Activated T-cell treated with anti-CD3 and anti-CD28 coated beads, Interleukin-2, amount 50 U/mL, for 24 hours (primary cell): ENCODE measurements around the gene USP8.
"Not testable (repeated sequence)": the region's sequence is repeated elsewhere in the genome, so short reads cannot be mapped to it uniquely, and the experiment has no call there.

Experiments
- DNase-seq: peaks from one replicate; pipeline ENCODE4 v3.0.0-alpha.2; 2020
- H3K27ac Mint-ChIP-seq: 2 replicates; pipeline ENCODE4 v1.8.0; 2020; ENCODE audit warnings: mild to moderate bottlenecking, mixed read lengths
- H3K27me3 Mint-ChIP-seq: 2 replicates; pipeline ENCODE4 v1.8.0; 2020; ENCODE audit warnings: mixed read lengths
- H3K36me3 Mint-ChIP-seq: 2 replicates; pipeline ENCODE4 v1.8.0; 2020; ENCODE audit warnings: low read depth, mixed read lengths
- H3K4me1 Mint-ChIP-seq: 2 replicates; pipeline ENCODE4 v1.8.0; 2020; ENCODE audit warnings: low read depth, mixed read lengths
- H3K4me3 Mint-ChIP-seq: 2 replicates; pipeline ENCODE4 v1.8.0; 2020; ENCODE audit warnings: mild to moderate bottlenecking, moderate library complexity, mixed read lengths
- H3K9me3 Mint-ChIP-seq: 2 replicates; pipeline ENCODE4 v1.8.0; 2020; ENCODE audit warnings: mixed read lengths

USP8 gene

GRCh38 chr15:50425219-50425618 is 1.0 kb downstream of the USP8 start:
- no peaks in the 10 kb centered on the region for H3K9me3 Mint-ChIP-seq
- peak overlapping the region; percentile 93 for H3K4me3 Mint-ChIP-seq
- no peak for DNase-seq
- H3K4me1 Mint-ChIP-seq = peaks cover 44% of the 10 kb centered on the region
- H3K27me3 Mint-ChIP-seq = no peaks in the 10 kb centered on the region
- peak overlapping the region; percentile 97 for H3K27ac Mint-ChIP-seq
- peaks cover 37% of the 10 kb centered on the region for H3K36me3 Mint-ChIP-seq

- not testable (repeated sequence) for H3K27me3 Mint-ChIP-seq, H3K9me3 Mint-ChIP-seq, DNase-seq, H3K27ac Mint-ChIP-seq
- H3K36me3 Mint-ChIP-seq = peaks cover 37% of the 10 kb centered on the region
- peaks cover 47% of the 10 kb centered on the region for H3K4me1 Mint-ChIP-seq
- peak overlapping the region; percentile 93 for H3K4me3 Mint-ChIP-seq
Observed at GRCh38 chr15:50425678-50426246, 1.6 kb downstream of the USP8 start.

GRCh38 chr15:50426428-50426827 is 2.2 kb downstream of the USP8 start:
- Mint-ChIP-seq H3K36me3 (peaks cover 37% of the 10 kb centered on the region), H3K4me3 (peak overlapping the region; percentile 93), H3K4me1 (peaks cover 53% of the 10 kb centered on the region), H3K27me3 (no peaks in the 10 kb centered on the region), H3K9me3 (no peaks in the 10 kb centered on the region), H3K27ac (peak overlapping the region; percentile 7)
- no peak for DNase-seq

- Mint-ChIP-seq H3K9me3 (no peaks in the 10 kb centered on the region), H3K36me3 (peaks cover 55% of the 10 kb centered on the region), H3K27ac (no peak overlapping the region), H3K4me1 (peaks cover 63% of the 10 kb centered on the region), H3K27me3 (no peaks in the 10 kb centered on the region), H3K4me3 (no peak overlapping the region)
- DNase-seq = no peak
Observed at GRCh38 chr15:50431204-50431603, 7.0 kb downstream of the USP8 start.

GRCh38 chr15:50432230-50432629 is 8.0 kb downstream of the USP8 start:
- no peak for DNase-seq
- no peak overlapping the region for H3K27ac Mint-ChIP-seq
- no peaks in the 10 kb centered on the region for H3K9me3 Mint-ChIP-seq
- peaks cover 46% of the 10 kb centered on the region for H3K36me3 Mint-ChIP-seq
- no peak overlapping the region for H3K4me3 Mint-ChIP-seq
- no peaks in the 10 kb centered on the region for H3K27me3 Mint-ChIP-seq
- H3K4me1 Mint-ChIP-seq = peaks cover 57% of the 10 kb centered on the region

GRCh38 chr15:50435772-50436171 is 11.6 kb downstream of the USP8 start:
- Mint-ChIP-seq H3K4me1 (peaks cover 43% of the 10 kb centered on the region), H3K4me3 (no peak overlapping the region), H3K27me3 (no peaks in the 10 kb centered on the region), H3K36me3 (peaks cover 61% of the 10 kb centered on the region), H3K27ac (peak overlapping the region; percentile 31), H3K9me3 (no peaks in the 10 kb centered on the region)
- DNase-seq = no peak

GRCh38 chr15:50438251-50438650 is 14.0 kb downstream of the USP8 start:
- no peak for DNase-seq
- Mint-ChIP-seq H3K9me3 (no peaks in the 10 kb centered on the region), H3K36me3 (peaks cover 67% of the 10 kb centered on the region), H3K27me3 (no peaks in the 10 kb centered on the region), H3K4me1 (peaks cover 28% of the 10 kb centered on the region), H3K27ac (no peak overlapping the region), H3K4me3 (no peak overlapping the region)

GRCh38 chr15:50440932-50441331 is 16.7 kb downstream of the USP8 start:
- peaks cover 69% of the 10 kb centered on the region for H3K36me3 Mint-ChIP-seq
- H3K9me3 Mint-ChIP-seq = no peaks in the 10 kb centered on the region
- no peak overlapping the region for H3K27ac Mint-ChIP-seq
- H3K4me3 Mint-ChIP-seq = no peak overlapping the region
- no peak for DNase-seq
- H3K27me3 Mint-ChIP-seq = no peaks in the 10 kb centered on the region
- peaks cover 15% of the 10 kb centered on the region for H3K4me1 Mint-ChIP-seq

- no peak for DNase-seq
- no peak overlapping the region for H3K4me3 Mint-ChIP-seq
- peaks cover 74% of the 10 kb centered on the region for H3K36me3 Mint-ChIP-seq
- no peaks in the 10 kb centered on the region for H3K9me3 Mint-ChIP-seq
- no peak overlapping the region for H3K27ac Mint-ChIP-seq
- no peaks in the 10 kb centered on the region for H3K27me3 Mint-ChIP-seq
- no peaks in the 10 kb centered on the region for H3K4me1 Mint-ChIP-seq
Observed at GRCh38 chr15:50452927-50453326, 28.7 kb downstream of the USP8 start.

- Mint-ChIP-seq H3K9me3 (no peaks in the 10 kb centered on the region), H3K27ac (peak overlapping the region; percentile 6), H3K4me3 (no peak overlapping the region), H3K27me3 (no peaks in the 10 kb centered on the region), H3K4me1 (peaks cover 6% of the 10 kb centered on the region), H3K36me3 (peaks cover 79% of the 10 kb centered on the region)
- no peak for DNase-seq
Observed at GRCh38 chr15:50458348-50459112, 34.3 kb downstream of the USP8 start.

- no peaks in the 10 kb centered on the region for H3K9me3 Mint-ChIP-seq
- H3K4me1 Mint-ChIP-seq = peaks cover 17% of the 10 kb centered on the region
Observed at GRCh38 chr15:50463423-50464358, 39.5 kb downstream of the USP8 start.

GRCh38 chr15:50471072-50471471 is 46.9 kb downstream of the USP8 start:
- Mint-ChIP-seq H3K9me3 (no peaks in the 10 kb centered on the region), H3K36me3 (peaks cover 70% of the 10 kb centered on the region), H3K27ac (no peak overlapping the region), H3K27me3 (no peaks in the 10 kb centered on the region), H3K4me3 (no peak overlapping the region), H3K4me1 (no peaks in the 10 kb centered on the region)
- no peak for DNase-seq

More at GRCh38 chr15:50463423-50464358, 39.5 kb downstream of the USP8 start:
- no peak overlapping the region for H3K4me3 Mint-ChIP-seq
- no peak for DNase-seq
- H3K27ac Mint-ChIP-seq = peak overlapping the region; percentile 76
- peaks cover 82% of the 10 kb centered on the region for H3K36me3 Mint-ChIP-seq
- no peaks in the 10 kb centered on the region for H3K27me3 Mint-ChIP-seq

GRCh38 chr15:50476143-50476542 is 51.9 kb downstream of the USP8 start:
- H3K27me3 Mint-ChIP-seq = no peaks in the 10 kb centered on the region
- DNase-seq = no peak
- no peak overlapping the region for H3K27ac Mint-ChIP-seq
- H3K9me3 Mint-ChIP-seq = no peaks in the 10 kb centered on the region
- no peak overlapping the region for H3K4me3 Mint-ChIP-seq
- peaks cover 80% of the 10 kb centered on the region for H3K36me3 Mint-ChIP-seq
- no peaks in the 10 kb centered on the region for H3K4me1 Mint-ChIP-seq

GRCh38 chr15:50484781-50485180 is 60.6 kb downstream of the USP8 start:
- Mint-ChIP-seq H3K9me3 (no peaks in the 10 kb centered on the region), H3K36me3 (peaks cover 87% of the 10 kb centered on the region), H3K27me3 (no peaks in the 10 kb centered on the region), H3K27ac (peak overlapping the region; percentile 20), H3K4me3 (no peak overlapping the region), H3K4me1 (peaks cover 22% of the 10 kb centered on the region)
- no peak for DNase-seq
